NCI-H1417 (cell line): ENCODE data around the gene WASHC1.
"Not testable (repeated sequence)": the region's sequence is repeated elsewhere in the genome, so short reads cannot be mapped to it uniquely, and the experiment has no call there.

Source experiments
- DNase-seq, 3 experiments: peaks; one replicate each; lab custom pipeline; 2025; lab: John Stamatoyannopoulos, UW

Gene WASHC1

GRCh38 chr9:29356-29755 is at the start of gene WASHC1:
WASHC1 (minus strand) TSS chr9:29456; CDS start chr9:24999, 4,457 bp downstream.
- DNase-seq: not testable (repeated sequence)

GRCh38 chr9:78333-78732 is 49.1 kb upstream of the WASHC1 start:
- DNase-seq: not testable (repeated sequence)

- not testable (repeated sequence) for DNase-seq
These were observed 47.1 kb upstream of the WASHC1 start for GRCh38 chr9:76389-76788.

GRCh38 chr9:73900-74525 is 44.8 kb upstream of the WASHC1 start:
- not testable (repeated sequence) for DNase-seq

- peak in 2 of 3 experiments; percentile 7 to 32 for DNase-seq
These were observed 44.0 kb upstream of the WASHC1 start for GRCh38 chr9:73076-73899.

- peak in 1 of 3 experiments; percentile 5 for DNase-seq
These were observed 33.9 kb upstream of the WASHC1 start for GRCh38 chr9:63031-63629.

- DNase-seq: not testable (repeated sequence)
These were observed 23.4 kb upstream of the WASHC1 start for GRCh38 chr9:52678-53077.

- DNase-seq: not testable (repeated sequence)
These were observed 19.1 kb upstream of the WASHC1 start for GRCh38 chr9:48190-48842.

- not testable (repeated sequence) for DNase-seq
These were observed 17.5 kb upstream of the WASHC1 start for GRCh38 chr9:46639-47271.

- not testable (repeated sequence) for DNase-seq
These were observed 16.9 kb upstream of the WASHC1 start for GRCh38 chr9:46164-46563.

- DNase-seq: not testable (repeated sequence)
These were observed 16.1 kb upstream of the WASHC1 start for GRCh38 chr9:45180-45878.

GRCh38 chr9:44416-44815 is 15.2 kb upstream of the WASHC1 start:
- not testable (repeated sequence) for DNase-seq

- DNase-seq: not testable (repeated sequence)
These were observed 14.4 kb upstream of the WASHC1 start for GRCh38 chr9:43636-44035.

- not testable (repeated sequence) for DNase-seq
These were observed 13.9 kb upstream of the WASHC1 start for GRCh38 chr9:43116-43515.

- DNase-seq: not testable (repeated sequence)
These were observed 12.6 kb upstream of the WASHC1 start for GRCh38 chr9:41819-42218.

- not testable (repeated sequence) for DNase-seq
These were observed 12.0 kb upstream of the WASHC1 start for GRCh38 chr9:41261-41676.

- DNase-seq: not testable (repeated sequence)
These were observed 3.1 kb upstream of the WASHC1 start for GRCh38 chr9:32308-32707.

- not testable (repeated sequence) for DNase-seq
These were observed 481 bp downstream of the WASHC1 start for GRCh38 chr9:28775-29174.

GRCh38 chr9:21621-22020 is 7.6 kb downstream of the WASHC1 start:
- not testable (repeated sequence) for DNase-seq

- DNase-seq: not testable (repeated sequence)
These were observed 12.4 kb downstream of the WASHC1 start for GRCh38 chr9:16875-17274.
